CD14-positive monocyte (primary cell): ENCODE data around the gene PXDN. TPM values are rescaled to one million over a fixed set of nuclear protein-coding genes. Genes with fewer than 3 reads are reported as not detected.
"Not testable (repeated sequence)": the region's sequence is repeated elsewhere in the genome, so short reads cannot be mapped to it uniquely, and the experiment has no call there.

ENCODE experiments used
- DNase-seq, 3 donors: peaks; one replicate each; pipeline ENCODE4 v3.0.0-alpha.2; 2011 to 2022
- H2AFZ ChIP-seq: 2 replicates; pipeline ENCODE4 v1.6.0; 2012; ENCODE audit warnings: mild to moderate bottlenecking, low read depth, low read length, inconsistent platforms; ENCODE audit not compliant: insufficient read depth, poor library complexity, severe bottlenecking
- H3K27ac ChIP-seq, 2 donors: 1 replicate in 1 of 2; 2 replicates in 1 of 2; pipeline ENCODE4 v1.5.1; 2012 to 2013; ENCODE audit warnings: low read length in 2 of 2, control low read depth in 1 of 2, inconsistent platforms in 1 of 2, low read depth in 1 of 2, mild to moderate bottlenecking in 1 of 2
- H3K27me3 ChIP-seq, 2 donors: one replicate each; pipeline versions ENCODE4 v1.6.0 to v1.6.1; 2011 to 2013; ENCODE audit warnings: low read length in 2 of 2; ENCODE audit not compliant: control insufficient read depth in 2 of 2, insufficient read depth in 2 of 2
- H3K36me3 ChIP-seq, 2 donors: replicated peaks in 1 of 2; 1 replicate in 1 of 2; 2 replicates in 1 of 2; pipeline versions ENCODE4 v1.5.1 to v1.6.1; 2012 to 2013; ENCODE audit warnings: low read length in 2 of 2, control low read depth in 1 of 2, inconsistent platforms in 1 of 2, mild to moderate bottlenecking in 1 of 2; ENCODE audit not compliant: insufficient read depth in 2 of 2, control insufficient read depth in 1 of 2
- H3K4me1 ChIP-seq, 2 donors: 1 replicate in 1 of 2; 2 replicates in 1 of 2; pipeline versions ENCODE4 v1.5.1 to v1.6.1; 2012 to 2013; ENCODE audit warnings: low read length in 2 of 2, control low read depth in 1 of 2, inconsistent platforms in 1 of 2, mild to moderate bottlenecking in 1 of 2, moderate library complexity in 1 of 2; ENCODE audit not compliant: insufficient read depth in 2 of 2, control insufficient read depth in 1 of 2
- H3K4me2 ChIP-seq: replicated peaks from 2 replicates; pipeline ENCODE3; 2012; ENCODE audit warnings: low read length, moderate library complexity, mild to moderate bottlenecking; ENCODE audit not compliant: poor library complexity, severe bottlenecking; ENCODE audit errors: extremely low read depth
- H3K4me3 ChIP-seq, 3 experiments: fragments of 200-600 bp in 1 of 3; sonication (generic) in 1 of 3; replicated peaks in 1 of 3; 1 replicate in 2 of 3; 2 replicates in 1 of 3; pipeline ENCODE4 v1.5.1; 2011 to 2013; ENCODE audit warnings: low read length in 3 of 3, mild to moderate bottlenecking in 3 of 3, control low read depth in 2 of 3, low read depth in 2 of 3, inconsistent platforms in 1 of 3, moderate library complexity in 1 of 3
- H3K79me2 ChIP-seq: 2 replicates; pipeline ENCODE4 v1.6.0; 2012; ENCODE audit warnings: mild to moderate bottlenecking, control low read depth, inconsistent platforms, low read length, moderate library complexity; ENCODE audit not compliant: insufficient read depth
- H3K9ac ChIP-seq: 2 replicates; pipeline ENCODE4 v1.6.0; 2017; ENCODE audit warnings: low read length, mild to moderate bottlenecking; ENCODE audit not compliant: insufficient read depth, poor library complexity, severe bottlenecking
- H3K9me3 ChIP-seq, 2 donors: replicated peaks in 1 of 2; 1 replicate in 1 of 2; 2 replicates in 1 of 2; pipeline versions ENCODE4 v1.5.1 to v1.6.1; 2012 to 2013; ENCODE audit warnings: low read length in 2 of 2, control low read depth in 1 of 2; ENCODE audit not compliant: control insufficient read depth in 1 of 2, insufficient read depth in 1 of 2
- H4K20me1 ChIP-seq: 2 replicates; pipeline ENCODE4 v1.6.0; 2012; ENCODE audit warnings: mild to moderate bottlenecking, low read length, control low read depth, moderate library complexity; ENCODE audit not compliant: insufficient read depth
- H3K27ac Mint-ChIP-seq, 7 donors: one replicate each; pipeline ENCODE4 v1.8.0; 2020; ENCODE audit warnings: mild to moderate bottlenecking in 7 of 7, mixed read lengths in 7 of 7, moderate library complexity in 6 of 7, inconsistent platforms in 2 of 7
- H3K27me3 Mint-ChIP-seq, 3 donors: one replicate each; pipeline ENCODE4 v1.8.0; 2021 to 2022; ENCODE audit warnings: low read depth in 3 of 3, mild to moderate bottlenecking in 3 of 3, mixed read lengths in 3 of 3, moderate library complexity in 3 of 3, inconsistent platforms in 1 of 3
- H3K36me3 Mint-ChIP-seq, 2 donors: one replicate each; pipeline ENCODE4 v1.8.0; 2020; ENCODE audit warnings: mixed read lengths in 2 of 2, inconsistent platforms in 1 of 2, mild to moderate bottlenecking in 1 of 2
- H3K4me1 Mint-ChIP-seq: one replicate; pipeline ENCODE4 v1.8.0; 2020; ENCODE audit warnings: mild to moderate bottlenecking, mixed read lengths
- H3K4me3 Mint-ChIP-seq, 2 donors: one replicate each; pipeline ENCODE4 v1.8.0; 2020; ENCODE audit warnings: mild to moderate bottlenecking in 2 of 2, mixed read lengths in 2 of 2, moderate library complexity in 1 of 2
- H3K9me3 Mint-ChIP-seq, 7 donors: one replicate each; pipeline ENCODE4 v1.8.0; 2020 to 2022; ENCODE audit warnings: mixed read lengths in 7 of 7, mild to moderate bottlenecking in 6 of 7, moderate library complexity in 6 of 7, inconsistent platforms in 2 of 7
- WGBS: methylation state at CpG from one replicate; pipeline ENCODE4 v1.1.5; 2013; ENCODE audit warnings: missing lambda C conversion rate; ENCODE audit not compliant: insufficient coverage; 5-methylcytosine and 5-hydroxymethylcytosine counted together
- intact Hi-C, 2 donors: fragments of 100-400 bp; cut with micrococcal nuclease; formaldehyde crosslinking; loops; one replicate each; pipeline versions ENCODE4 v1.15.0 to v1.15.1; 2023
- polyA plus RNA-seq, 3 donors: library from polyadenylated mRNA; depleted of rRNA in 1 of 3; unstranded in 2 of 3; stranded (reverse) in 1 of 3; fragments of 300-500 nt in 2 of 3; fragments of >200 nt in 1 of 3; fragmentation: Illumina TruSeq in 2 of 3; gene quantifications; 1 replicate in 2 of 3; 2 replicates in 1 of 3; pipeline ENCODE4 v1.2.3, GENCODE V29; 2012 to 2021
- TF ChIP-seq, protein P1 (sequence below): fragments of 200-600 bp; IDR thresholded peaks from one replicate; pipeline ENCODE4 v1.8.0; 2022; ENCODE audit warnings: antibody characterized with exemption, mild to moderate bottlenecking

Gene PXDN
- polyA plus RNA-seq, 3 donors, result not detected

- Mint-ChIP-seq H3K4me1 (no peaks in the 10 kb centered on the region), H3K27ac (no peak overlapping the region), H3K27me3 (peaks cover 1 to 5% (median 3%) of the 10 kb centered on the region in 3 donors), H3K36me3 (no peaks in the 10 kb centered on the region), H3K9me3 (peaks cover 28 to 41% (median 32%) of the 10 kb centered on the region in 7 donors), H3K4me3 (no peak overlapping the region)
- H3K27ac ChIP-seq, result no peak overlapping the region
- no CpG with 5 or more reads among the region's 5 CpGs for WGBS
- TF ChIP-seq, protein P1, sequence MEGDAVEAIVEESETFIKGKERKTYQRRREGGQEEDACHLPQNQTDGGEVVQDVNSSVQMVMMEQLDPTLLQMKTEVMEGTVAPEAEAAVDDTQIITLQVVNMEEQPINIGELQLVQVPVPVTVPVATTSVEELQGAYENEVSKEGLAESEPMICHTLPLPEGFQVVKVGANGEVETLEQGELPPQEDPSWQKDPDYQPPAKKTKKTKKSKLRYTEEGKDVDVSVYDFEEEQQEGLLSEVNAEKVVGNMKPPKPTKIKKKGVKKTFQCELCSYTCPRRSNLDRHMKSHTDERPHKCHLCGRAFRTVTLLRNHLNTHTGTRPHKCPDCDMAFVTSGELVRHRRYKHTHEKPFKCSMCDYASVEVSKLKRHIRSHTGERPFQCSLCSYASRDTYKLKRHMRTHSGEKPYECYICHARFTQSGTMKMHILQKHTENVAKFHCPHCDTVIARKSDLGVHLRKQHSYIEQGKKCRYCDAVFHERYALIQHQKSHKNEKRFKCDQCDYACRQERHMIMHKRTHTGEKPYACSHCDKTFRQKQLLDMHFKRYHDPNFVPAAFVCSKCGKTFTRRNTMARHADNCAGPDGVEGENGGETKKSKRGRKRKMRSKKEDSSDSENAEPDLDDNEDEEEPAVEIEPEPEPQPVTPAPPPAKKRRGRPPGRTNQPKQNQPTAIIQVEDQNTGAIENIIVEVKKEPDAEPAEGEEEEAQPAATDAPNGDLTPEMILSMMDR, result no peak
- no peak overlapping the region for H3K4me2 ChIP-seq
- H3K36me3 ChIP-seq, result no peaks in the 10 kb centered on the region
- H3K4me3 ChIP-seq, result no peak overlapping the region
- H3K79me2 ChIP-seq, result no peaks in the 10 kb centered on the region
- no peaks in the 10 kb centered on the region for H3K4me1 ChIP-seq
- DNase-seq, result no peak
- no peaks in the 10 kb centered on the region for H4K20me1 ChIP-seq
- intact Hi-C loops, result no loop called here
- H3K27me3 ChIP-seq, result no peaks in the 10 kb centered on the region
- peaks cover 24 to 52% of the 10 kb centered on the region in 2 donors for H3K9me3 ChIP-seq
- no peak overlapping the region for H2AFZ ChIP-seq
- no peak overlapping the region for H3K9ac ChIP-seq
Measured at GRCh38 chr2:1758171-1758570, 13.9 kb upstream of the PXDN start.

DNA sequence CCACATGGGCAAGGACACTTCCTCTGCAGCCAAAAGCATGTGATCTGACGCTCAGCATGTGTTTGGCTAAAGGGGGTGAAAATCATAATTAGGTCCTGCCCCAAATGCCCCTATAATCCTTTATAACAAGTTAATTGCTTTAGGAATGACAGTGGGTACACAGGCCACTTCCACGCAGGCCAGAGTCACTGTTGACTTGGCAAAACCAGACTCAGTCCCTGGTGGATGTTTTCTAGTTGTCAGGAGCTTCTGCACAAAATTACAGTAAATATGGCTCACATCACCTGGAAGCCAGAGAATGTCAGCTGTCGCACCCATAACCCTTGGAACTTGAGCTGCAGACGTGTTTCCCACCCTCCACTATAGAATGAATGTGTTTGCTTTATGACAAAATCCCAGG is 13.3 kb upstream of the PXDN start:
- Mint-ChIP-seq H3K36me3 (no peaks in the 10 kb centered on the region), H3K9me3 (peaks cover 28 to 41% (median 32%) of the 10 kb centered on the region in 7 donors), H3K4me3 (no peak overlapping the region), H3K4me1 (no peaks in the 10 kb centered on the region), H3K27me3 (peaks cover 1 to 5% (median 3%) of the 10 kb centered on the region in 3 donors), H3K27ac (no peak overlapping the region)
- TF ChIP-seq, protein P1, result no peak
- WGBS, result 60% methylated on average over 2 of the region's 4 CpGs
- Histone ChIP-seq H3K4me2 (no peak overlapping the region), H3K79me2 (no peaks in the 10 kb centered on the region), H4K20me1 (no peaks in the 10 kb centered on the region), H3K9ac (no peak overlapping the region), H3K27ac (no peak overlapping the region), H3K27me3 (no peaks in the 10 kb centered on the region), H3K36me3 (no peaks in the 10 kb centered on the region), H3K4me3 (no peak overlapping the region), H3K9me3 (peaks cover 24 to 52% of the 10 kb centered on the region in 2 donors), H2AFZ (no peak overlapping the region), H3K4me1 (no peaks in the 10 kb centered on the region)
- intact Hi-C loops, result no loop called here
- DNase-seq, result no peak

DNA sequence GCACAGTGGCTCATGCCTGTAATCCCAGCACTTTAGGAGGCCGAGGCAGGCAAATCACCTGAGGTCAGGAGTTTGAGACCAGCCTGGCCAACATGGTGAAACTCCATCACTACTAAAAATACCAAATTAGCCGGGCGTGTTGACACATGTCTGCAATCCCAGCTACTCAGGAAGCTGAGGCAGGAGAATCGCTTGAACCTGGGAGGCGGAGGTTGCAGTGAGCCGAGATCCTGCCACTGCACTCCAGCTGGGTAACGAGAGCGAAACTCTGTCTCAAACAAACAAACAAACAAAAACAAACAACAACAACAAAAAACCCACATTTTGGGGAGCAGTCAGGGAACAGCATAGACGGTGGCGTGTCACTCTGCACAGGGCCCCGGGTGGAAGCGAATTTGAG is 12.8 kb upstream of the PXDN start:
- H3K36me3 Mint-ChIP-seq, H4K20me1 ChIP-seq, intact Hi-C loops: not testable (repeated sequence)

More for the DNA sequence above, 12.8 kb upstream of the PXDN start:
- H3K27me3 Mint-ChIP-seq, H2AFZ ChIP-seq, H3K27me3 ChIP-seq, DNase-seq, H3K27ac ChIP-seq, H3K4me2 ChIP-seq, H3K79me2 ChIP-seq, H3K36me3 ChIP-seq, H3K4me3 Mint-ChIP-seq, H3K4me1 Mint-ChIP-seq, H3K9ac ChIP-seq, H3K27ac Mint-ChIP-seq, H3K4me3 ChIP-seq, H3K4me1 ChIP-seq: not testable (repeated sequence)
- WGBS, result 93% methylated on average over 5 of the region's 12 CpGs
- peaks cover 24 to 52% of the 10 kb centered on the region in 2 donors for H3K9me3 ChIP-seq
- H3K9me3 Mint-ChIP-seq, result peaks cover 28 to 41% (median 32%) of the 10 kb centered on the region in 7 donors
